ENCODE results near the gene FAM83D. TPM values are rescaled to one million over a fixed set of nuclear protein-coding genes. Genes with fewer than 3 reads are reported as not detected.

Gene FAM83D
- total RNA-seq, 4 donors from 2014 or later: 93.9 to 311 (median 211) TPM

GRCh38 chr20:38892091-38892981 is 33.9 kb upstream of the FAM83D start:
- H3K4me3 ChIP-seq: no peak overlapping the region
- DNase-seq (ENCODE audit: extremely low spot score): no peak
- H3K36me3 ChIP-seq: peaks cover 0 to under 1% (median 0%) of the 10 kb centered on the region in 4 donors
- 78% methylated on average over 11 of the region's 11 CpGs for WGBS
- no peak overlapping the region for H3K27ac ChIP-seq (replicated peaks in 1 of 4)
- peaks cover 0 to 45% (median 2%) of the 10 kb centered on the region in 4 donors for H3K27me3 ChIP-seq
- no peaks in the 10 kb centered on the region for H3K9me3 ChIP-seq
- intact Hi-C loops (cut with DNase I): loop anchor here (5.0 kb wide), 1 partner anchor 245 kb away; no protein-coding TSS in a partner anchor
- H3K4me1 ChIP-seq: peaks cover 5 to 13% (median 12%) of the 10 kb centered on the region in 4 donors
- TF ChIP-seq POLR2AphosphoS5 (IDR thresholded peaks at IDR 0.05) (no peak), POLR2A (IDR thresholded peaks at IDR 0.05; ENCODE audit: low read depth) (no peak), EP300 (IDR thresholded peaks at IDR 0.05) (no peak)
- TF ChIP-seq, protein P1, sequence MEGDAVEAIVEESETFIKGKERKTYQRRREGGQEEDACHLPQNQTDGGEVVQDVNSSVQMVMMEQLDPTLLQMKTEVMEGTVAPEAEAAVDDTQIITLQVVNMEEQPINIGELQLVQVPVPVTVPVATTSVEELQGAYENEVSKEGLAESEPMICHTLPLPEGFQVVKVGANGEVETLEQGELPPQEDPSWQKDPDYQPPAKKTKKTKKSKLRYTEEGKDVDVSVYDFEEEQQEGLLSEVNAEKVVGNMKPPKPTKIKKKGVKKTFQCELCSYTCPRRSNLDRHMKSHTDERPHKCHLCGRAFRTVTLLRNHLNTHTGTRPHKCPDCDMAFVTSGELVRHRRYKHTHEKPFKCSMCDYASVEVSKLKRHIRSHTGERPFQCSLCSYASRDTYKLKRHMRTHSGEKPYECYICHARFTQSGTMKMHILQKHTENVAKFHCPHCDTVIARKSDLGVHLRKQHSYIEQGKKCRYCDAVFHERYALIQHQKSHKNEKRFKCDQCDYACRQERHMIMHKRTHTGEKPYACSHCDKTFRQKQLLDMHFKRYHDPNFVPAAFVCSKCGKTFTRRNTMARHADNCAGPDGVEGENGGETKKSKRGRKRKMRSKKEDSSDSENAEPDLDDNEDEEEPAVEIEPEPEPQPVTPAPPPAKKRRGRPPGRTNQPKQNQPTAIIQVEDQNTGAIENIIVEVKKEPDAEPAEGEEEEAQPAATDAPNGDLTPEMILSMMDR (IDR thresholded peaks at IDR 0.05): no peak

- Histone ChIP-seq H3K4me3 (no peak overlapping the region), H3K9me3 (no peaks in the 10 kb centered on the region), H3K36me3 (peaks cover 0 to 3% (median 0%) of the 10 kb centered on the region in 4 donors), H3K27ac (replicated peaks in 1 of 4) (no peak overlapping the region), H3K4me1 (peaks cover 5 to 13% (median 12%) of the 10 kb centered on the region in 4 donors), H3K27me3 (peaks cover 0 to 45% (median 2%) of the 10 kb centered on the region in 4 donors)
- TF ChIP-seq, protein P1 (IDR thresholded peaks at IDR 0.05): no peak
- TF ChIP-seq POLR2A (IDR thresholded peaks at IDR 0.05; ENCODE audit: low read depth) (no peak), POLR2AphosphoS5 (IDR thresholded peaks at IDR 0.05) (no peak), EP300 (IDR thresholded peaks at IDR 0.05) (no peak)
- intact Hi-C loops (cut with DNase I): loop anchor here (5.0 kb wide), 1 partner anchor 246 kb away; no protein-coding TSS in a partner anchor
- no peak for DNase-seq (ENCODE audit: extremely low spot score)
- 39% methylated on average over 6 of the region's 6 CpGs for WGBS
Observed at GRCh38 chr20:38893056-38893564, 33.1 kb upstream of the FAM83D start.

GRCh38 chr20:38893565-38894090 is 32.6 kb upstream of the FAM83D start:
- intact Hi-C loops (cut with DNase I): loop anchor here (5.0 kb wide), 1 partner anchor 246 kb away; no protein-coding TSS in a partner anchor
- H3K36me3 ChIP-seq: peaks cover 0 to 3% (median 0%) of the 10 kb centered on the region in 4 donors
- DNase-seq (ENCODE audit: extremely low spot score): no peak
- H3K27ac ChIP-seq (replicated peaks in 1 of 4): no peak overlapping the region
- H3K4me1 ChIP-seq: peaks cover 5 to 13% (median 12%) of the 10 kb centered on the region in 4 donors
- 10% methylated on average over 24 of the region's 25 CpGs for WGBS
- TF ChIP-seq EP300 (IDR thresholded peaks at IDR 0.05) (no peak), POLR2A (IDR thresholded peaks at IDR 0.05; ENCODE audit: low read depth) (no peak), POLR2AphosphoS5 (IDR thresholded peaks at IDR 0.05) (no peak)
- TF ChIP-seq, protein P1 (IDR thresholded peaks at IDR 0.05): peak; percentile 64 to 96 (median 79)
- no peaks in the 10 kb centered on the region for H3K9me3 ChIP-seq
- H3K27me3 ChIP-seq: peaks cover 0 to 48% (median 2%) of the 10 kb centered on the region in 4 donors
- H3K4me3 ChIP-seq: peak overlapping the region in 2 of 4 donors; percentile 9 to 10

- peak overlapping the region in 2 of 4 donors; percentile 9 to 10 for H3K4me3 ChIP-seq
- TF ChIP-seq EP300 (IDR thresholded peaks at IDR 0.05) (no peak), POLR2AphosphoS5 (IDR thresholded peaks at IDR 0.05) (no peak), POLR2A (IDR thresholded peaks at IDR 0.05; ENCODE audit: low read depth) (no peak)
- TF ChIP-seq, protein P1 (IDR thresholded peaks at IDR 0.05): peak in 1 of 3 experiments; percentile 2
- intact Hi-C loops (cut with DNase I): loop anchor here (5.0 kb wide), 1 partner anchor 247 kb away; no protein-coding TSS in a partner anchor
- no peak overlapping the region for H3K27ac ChIP-seq (replicated peaks in 1 of 4)
- peaks cover 5 to 13% (median 12%) of the 10 kb centered on the region in 4 donors for H3K4me1 ChIP-seq
- peaks cover 0 to 55% (median 2%) of the 10 kb centered on the region in 4 donors for H3K27me3 ChIP-seq
- DNase-seq (ENCODE audit: extremely low spot score): no peak
- H3K9me3 ChIP-seq: no peaks in the 10 kb centered on the region
- peaks cover 0 to 3% (median 0%) of the 10 kb centered on the region in 4 donors for H3K36me3 ChIP-seq
- 33% methylated on average over 22 of the region's 30 CpGs for WGBS
Observed at GRCh38 chr20:38894091-38894847, 31.9 kb upstream of the FAM83D start.

Data from esophagus muscularis mucosa (tissue), 4 donors.